H9 (cell line): ENCODE results near the gene KCTD20. TPM values are rescaled to one million over a fixed set of nuclear protein-coding genes. Genes with fewer than 3 reads are reported as not detected.

Source experiments
- DNase-seq: peaks from one replicate; pipeline ENCODE4 v3.0.0-alpha.2; 2017
- H2AFZ ChIP-seq: one replicate; pipeline ENCODE4 v1.6.1; 2013; ENCODE audit warnings: mild to moderate bottlenecking, low read length, control low read depth, moderate library complexity
- H2AK5ac ChIP-seq: 2 replicates; pipeline ENCODE4 v1.6.1; 2013; ENCODE audit warnings: low read length, control low read depth, mixed read lengths; ENCODE audit not compliant: insufficient read length
- H2BK120ac ChIP-seq: one replicate; pipeline ENCODE4 v1.6.1; 2013; ENCODE audit warnings: low read depth, mild to moderate bottlenecking, low read length, control low read depth, inconsistent platforms; ENCODE audit not compliant: poor library complexity, severe bottlenecking
- H2BK12ac ChIP-seq: 2 replicates; pipeline ENCODE4 v1.6.1; 2013; ENCODE audit warnings: low read length, control low read depth, mixed read lengths, low read depth; ENCODE audit not compliant: insufficient read length
- H2BK15ac ChIP-seq: 2 replicates; pipeline ENCODE4 v1.6.1; 2013; ENCODE audit warnings: low read depth, low read length, control low read depth
- H2BK20ac ChIP-seq: one replicate; pipeline ENCODE4 v1.6.1; 2013; ENCODE audit warnings: low read depth, mild to moderate bottlenecking, low read length, control low read depth, inconsistent platforms; ENCODE audit not compliant: poor library complexity, severe bottlenecking
- H2BK5ac ChIP-seq: 2 replicates; pipeline ENCODE4 v1.6.1; 2013; ENCODE audit warnings: low read length, control low read depth, mixed read lengths; ENCODE audit not compliant: insufficient read length
- H3K14ac ChIP-seq: 2 replicates; pipeline ENCODE4 v1.6.1; 2013; ENCODE audit warnings: low read length, control low read depth; ENCODE audit not compliant: insufficient read depth
- H3K18ac ChIP-seq: 2 replicates; pipeline ENCODE4 v1.6.1; 2013; ENCODE audit warnings: low read depth, mild to moderate bottlenecking, mixed read lengths, low read length, control low read depth; ENCODE audit not compliant: insufficient read length
- H3K23ac ChIP-seq: 2 replicates; pipeline ENCODE4 v1.6.1; 2013; ENCODE audit warnings: low read length, control low read depth, mixed read lengths, low read depth; ENCODE audit not compliant: insufficient read length
- H3K23me2 ChIP-seq: 2 replicates; pipeline ENCODE4 v1.6.1; 2013; ENCODE audit warnings: low read depth, mild to moderate bottlenecking, mixed read lengths, low read length, control low read depth; ENCODE audit not compliant: insufficient read length, poor library complexity, severe bottlenecking
- H3K27ac ChIP-seq: 2 replicates; pipeline ENCODE4 v1.5.1; 2013; ENCODE audit warnings: low read length, control low read depth, mixed read lengths, low read depth; ENCODE audit not compliant: insufficient read length
- H3K27me3 ChIP-seq: 2 replicates; pipeline ENCODE4 v1.6.1; 2013; ENCODE audit warnings: low read length, control low read depth, inconsistent platforms; ENCODE audit not compliant: insufficient read depth
- H3K4ac ChIP-seq: 2 replicates; pipeline ENCODE4 v1.6.1; 2013; ENCODE audit warnings: low read depth, mild to moderate bottlenecking, control low read depth, inconsistent platforms, low read length, moderate library complexity
- H3K4me1 ChIP-seq: 2 replicates; pipeline ENCODE4 v1.6.1; 2013; ENCODE audit warnings: low read length, control low read depth, inconsistent platforms; ENCODE audit not compliant: insufficient read depth
- H3K4me2 ChIP-seq: 2 replicates; pipeline ENCODE4 v1.6.1; 2013; ENCODE audit warnings: low read length, control low read depth, mixed read lengths; ENCODE audit not compliant: insufficient read length, insufficient read depth
- H3K56ac ChIP-seq: 2 replicates; pipeline ENCODE4 v1.6.1; 2013; ENCODE audit warnings: low read depth, mild to moderate bottlenecking, mixed read lengths, low read length, control low read depth; ENCODE audit not compliant: insufficient read length
- H3K79me1 ChIP-seq: 2 replicates; pipeline ENCODE4 v1.6.1; 2013; ENCODE audit warnings: low read depth, mild to moderate bottlenecking, moderate library complexity, low read length, control low read depth, inconsistent platforms; ENCODE audit not compliant: insufficient read depth, poor library complexity, severe bottlenecking
- H3K79me2 ChIP-seq: 2 replicates; pipeline ENCODE4 v1.6.1; 2013; ENCODE audit warnings: low read length, control low read depth, inconsistent platforms; ENCODE audit not compliant: insufficient read depth
- H3K9ac ChIP-seq: 2 replicates; pipeline ENCODE4 v1.6.1; 2013; ENCODE audit warnings: low read length, control low read depth, mixed read lengths; ENCODE audit not compliant: insufficient read length; ENCODE audit errors: extremely low read depth
- H3K9me3 ChIP-seq: one replicate; pipeline ENCODE4 v1.6.1; 2013; ENCODE audit warnings: low read depth, low read length, inconsistent platforms; ENCODE audit not compliant: control insufficient read depth
- H3T11ph ChIP-seq: one replicate; pipeline ENCODE4 v1.6.1; 2013; ENCODE audit warnings: mild to moderate bottlenecking, low read length, control low read depth, inconsistent platforms
- H4K20me1 ChIP-seq: one replicate; pipeline ENCODE4 v1.6.1; 2013; ENCODE audit not compliant: control insufficient read depth, insufficient read length, insufficient read depth
- H4K5ac ChIP-seq: 2 replicates; pipeline ENCODE4 v1.6.1; 2013; ENCODE audit warnings: low read depth, mild to moderate bottlenecking, mixed read lengths, low read length, control low read depth; ENCODE audit not compliant: insufficient read length
- H4K8ac ChIP-seq: replicated peaks from 2 replicates; pipeline ENCODE4 v1.6.1; 2013; ENCODE audit warnings: low read length, control low read depth, mixed read lengths, low read depth; ENCODE audit not compliant: insufficient read length
- H4K91ac ChIP-seq: 2 replicates; pipeline ENCODE4 v1.6.1; 2013; ENCODE audit warnings: low read depth, mild to moderate bottlenecking, moderate library complexity, mixed read lengths, low read length, control low read depth; ENCODE audit not compliant: insufficient read length
- H3K27ac Mint-ChIP-seq, 3 experiments: 2 replicates in 2 of 3; 3 replicates in 1 of 3; pipeline ENCODE4 v1.8.0; 2020 to 2021; ENCODE audit warnings: mixed read lengths in 3 of 3, mild to moderate bottlenecking in 1 of 3, moderate library complexity in 1 of 3
- H3K27me3 Mint-ChIP-seq: 2 replicates; pipeline ENCODE4 v1.8.0; 2021; ENCODE audit warnings: low read depth, mild to moderate bottlenecking, moderate library complexity, mixed read lengths
- H3K36me3 Mint-ChIP-seq, 3 experiments: 2 replicates in 2 of 3; 3 replicates in 1 of 3; pipeline ENCODE4 v1.8.0; 2020 to 2021; ENCODE audit warnings: low read depth in 3 of 3, mixed read lengths in 3 of 3; ENCODE audit not compliant: insufficient read depth in 1 of 3
- H3K4me1 Mint-ChIP-seq, 2 experiments: 2 replicates each; pipeline ENCODE4 v1.8.0; 2020; ENCODE audit warnings: mixed read lengths in 2 of 2
- H3K4me3 Mint-ChIP-seq, 2 experiments: 2 replicates in 1 of 2; 3 replicates in 1 of 2; pipeline ENCODE4 v1.8.0; 2020 to 2021; ENCODE audit warnings: mild to moderate bottlenecking in 2 of 2, mixed read lengths in 2 of 2, moderate library complexity in 1 of 2
- H3K9me3 Mint-ChIP-seq, 2 experiments: 2 replicates in 1 of 2; 3 replicates in 1 of 2; pipeline ENCODE4 v1.8.0; 2020; ENCODE audit warnings: mild to moderate bottlenecking in 2 of 2, mixed read lengths in 2 of 2, moderate library complexity in 1 of 2
- total RNA-seq: library from RNA; stranded (reverse); gene quantifications from 2 replicates; pipeline ENCODE4 v1.2.1, GENCODE V29; 2021
- TF ChIP-seq, protein P1 (sequence below): fragments of 200-600 bp; sonication (generic); conservative IDR thresholded peaks from 3 replicates; pipeline ENCODE4 v1.8.0; 2021; ENCODE audit warnings: antibody characterized with exemption, mild to moderate bottlenecking

Gene KCTD20
- total RNA-seq, 1 experiment from 2014 or later = 22.6 TPM

DNA sequence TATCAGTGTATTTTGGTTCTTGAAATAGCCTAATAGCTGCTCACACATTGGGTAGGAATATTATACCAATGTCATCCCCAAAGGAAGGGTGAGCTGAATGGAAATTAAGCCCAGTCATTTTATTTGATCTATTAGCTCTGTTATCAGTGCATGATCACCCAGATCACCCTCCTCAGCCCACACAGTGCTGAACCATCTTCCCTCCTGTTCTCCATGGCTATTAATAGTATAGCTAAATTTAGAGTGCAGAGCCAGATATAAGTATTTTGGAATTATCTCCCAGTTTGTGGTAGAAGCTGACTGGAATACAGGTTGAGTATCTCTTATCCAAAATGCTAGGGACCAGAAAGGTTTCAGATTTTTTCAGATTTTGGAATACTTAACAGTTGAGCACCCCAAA lies 45.4 kb downstream of the KCTD20 start:
- H3K23me2 ChIP-seq = no peaks in the 10 kb centered on the region
- H3K27ac ChIP-seq = no peak overlapping the region
- no peak overlapping the region for H3K23ac ChIP-seq
- Mint-ChIP-seq H3K36me3 (peaks cover 7 to 45% (median 25%) of the 10 kb centered on the region in 3 experiments; a peak in 5 of 7 replicates), H3K9me3 (no peaks in the 10 kb centered on the region), H3K27ac (no peak overlapping the region), H3K4me3 (no peak overlapping the region), H3K4me1 (peaks cover 6 to 13% of the 10 kb centered on the region in 2 experiments), H3K27me3 (no peaks in the 10 kb centered on the region; the same call in 1 of the 2 replicates)
- H3K4ac ChIP-seq = no peak overlapping the region
- no peak overlapping the region for H2BK12ac ChIP-seq
- no peak overlapping the region for H2BK120ac ChIP-seq
- no peak overlapping the region for H2BK15ac ChIP-seq
- H4K20me1 ChIP-seq = no peaks in the 10 kb centered on the region
- no peak overlapping the region for H3K4me2 ChIP-seq
- no peaks in the 10 kb centered on the region for H3K79me1 ChIP-seq
- no peak overlapping the region for H3K14ac ChIP-seq
- H3K79me2 ChIP-seq = no peaks in the 10 kb centered on the region
- H3K18ac ChIP-seq = no peak overlapping the region
- no peak overlapping the region for H3K56ac ChIP-seq
- TF ChIP-seq, protein P1, sequence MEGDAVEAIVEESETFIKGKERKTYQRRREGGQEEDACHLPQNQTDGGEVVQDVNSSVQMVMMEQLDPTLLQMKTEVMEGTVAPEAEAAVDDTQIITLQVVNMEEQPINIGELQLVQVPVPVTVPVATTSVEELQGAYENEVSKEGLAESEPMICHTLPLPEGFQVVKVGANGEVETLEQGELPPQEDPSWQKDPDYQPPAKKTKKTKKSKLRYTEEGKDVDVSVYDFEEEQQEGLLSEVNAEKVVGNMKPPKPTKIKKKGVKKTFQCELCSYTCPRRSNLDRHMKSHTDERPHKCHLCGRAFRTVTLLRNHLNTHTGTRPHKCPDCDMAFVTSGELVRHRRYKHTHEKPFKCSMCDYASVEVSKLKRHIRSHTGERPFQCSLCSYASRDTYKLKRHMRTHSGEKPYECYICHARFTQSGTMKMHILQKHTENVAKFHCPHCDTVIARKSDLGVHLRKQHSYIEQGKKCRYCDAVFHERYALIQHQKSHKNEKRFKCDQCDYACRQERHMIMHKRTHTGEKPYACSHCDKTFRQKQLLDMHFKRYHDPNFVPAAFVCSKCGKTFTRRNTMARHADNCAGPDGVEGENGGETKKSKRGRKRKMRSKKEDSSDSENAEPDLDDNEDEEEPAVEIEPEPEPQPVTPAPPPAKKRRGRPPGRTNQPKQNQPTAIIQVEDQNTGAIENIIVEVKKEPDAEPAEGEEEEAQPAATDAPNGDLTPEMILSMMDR = no peak
- H3T11ph ChIP-seq = no peak overlapping the region
- DNase-seq = no peak
- H4K5ac ChIP-seq = no peak overlapping the region
- no peak overlapping the region for H2AK5ac ChIP-seq
- no peak overlapping the region for H4K91ac ChIP-seq
- no peaks in the 10 kb centered on the region for H3K9me3 ChIP-seq
- H2BK5ac ChIP-seq = no peak overlapping the region
- H3K27me3 ChIP-seq = no peaks in the 10 kb centered on the region
- no peak overlapping the region for H2BK20ac ChIP-seq
- no peak overlapping the region for H4K8ac ChIP-seq
- H3K4me1 ChIP-seq = no peaks in the 10 kb centered on the region
- no peak overlapping the region for H2AFZ ChIP-seq
- no peak overlapping the region for H3K9ac ChIP-seq
